Urinary bladder (tissue), 4 donors: Measurements from ENCODE around the gene UGT1A8. TPM values are rescaled to one million over a fixed set of nuclear protein-coding genes. Genes with fewer than 3 reads are reported as not detected.
A peak's percentile ranks its signal among the peaks of the same experiment; 100 is the strongest.

Experiments
- DNase-seq: peaks from one replicate; pipeline ENCODE4 v3.0.0-alpha.2; 2015; ENCODE audit errors: extremely low spot score
- H3K27ac ChIP-seq: one replicate; pipeline ENCODE4 v1.5.1; 2013; ENCODE audit warnings: low read depth, mild to moderate bottlenecking, moderate library complexity
- H3K36me3 ChIP-seq: one replicate; pipeline ENCODE4 v1.6.1; 2013; ENCODE audit warnings: mild to moderate bottlenecking, moderate library complexity; ENCODE audit not compliant: insufficient read depth
- H3K4me1 ChIP-seq: one replicate; pipeline ENCODE4 v1.6.1; 2013; ENCODE audit warnings: mild to moderate bottlenecking, moderate library complexity; ENCODE audit not compliant: insufficient read depth
- H3K4me3 ChIP-seq: one replicate; pipeline ENCODE4 v1.5.1; 2013; ENCODE audit warnings: low read depth, low read length
- whole genome bisulfite sequencing: extraction: QIAGEN DNeasy Blood & Tissue Kit; methylation state at CpG from one replicate; pipeline ENCODE4 v1.1.7; 2013; 5-methylcytosine and 5-hydroxymethylcytosine counted together
- polyA plus RNA-seq: library from polyadenylated mRNA; stranded (reverse); fragments of 200-250 nt; gene quantifications from one replicate; pipeline ENCODE4 v1.2.3, GENCODE V29; 2013
- total RNA-seq: library from RNA; depleted of rRNA; stranded (reverse); fragments of >200 nt; gene quantifications from one replicate; pipeline ENCODE4 v1.2.3, GENCODE V29; 2014
- donor health status: healthy with polysubstance abuse.
- donor health status: healthy.

The UGT1A8 gene
- total and polyA plus RNA-seq, 2 donors = 0.16 to 0.56 TPM

GRCh38 chr2:233681521-233682099, 64.2 kb downstream of the UGT1A8 start, which contains the start of gene UGT1A7:
TSS of gene UGT1A7 (plus strand) at chr2:233681901. CDS start at chr2:233681938, 37 bp downstream.
- no peaks in the 10 kb centered on the region for H3K4me1 ChIP-seq
- no peak within 1 kb of the TSS for H3K27ac ChIP-seq
- H3K4me3 ChIP-seq = no peak within 1 kb of the TSS
- 79% methylated on average over 5 of the region's 5 CpGs for WGBS
- H3K36me3 ChIP-seq = no peaks in the 10 kb centered on the region
- DNase-seq = no peak

- Histone ChIP-seq H3K4me3 (no peak overlapping the region), H3K36me3 (no peaks in the 10 kb centered on the region), H3K4me1 (no peaks in the 10 kb centered on the region), H3K27ac (no peak overlapping the region)
- DNase-seq = no peak
- 68% methylated on average over 1 of the region's 1 CpG for WGBS
Measured at GRCh38 chr2:233684640-233685039, 67.2 kb downstream of the UGT1A8 start.

GRCh38 chr2:233686928-233687327, 69.5 kb downstream of the UGT1A8 start:
- 81% methylated on average over 5 of the region's 5 CpGs for WGBS
- no peaks in the 10 kb centered on the region for H3K4me1 ChIP-seq
- no peak overlapping the region for H3K27ac ChIP-seq
- H3K4me3 ChIP-seq = no peak overlapping the region
- no peak for DNase-seq
- no peaks in the 10 kb centered on the region for H3K36me3 ChIP-seq

GRCh38 chr2:233688341-233688740, 70.9 kb downstream of the UGT1A8 start:
- Histone ChIP-seq H3K4me1 (no peaks in the 10 kb centered on the region), H3K27ac (no peak overlapping the region), H3K36me3 (no peaks in the 10 kb centered on the region), H3K4me3 (no peak overlapping the region)
- no peak for DNase-seq
- 82% methylated on average over 5 of the region's 5 CpGs for WGBS

- Histone ChIP-seq H3K27ac (no peak overlapping the region), H3K4me3 (no peak overlapping the region), H3K36me3 (no peaks in the 10 kb centered on the region), H3K4me1 (no peaks in the 10 kb centered on the region)
- DNase-seq = no peak
Measured at GRCh38 chr2:233689031-233689430, 71.6 kb downstream of the UGT1A8 start.

- Histone ChIP-seq H3K27ac (no peak overlapping the region), H3K4me1 (no peaks in the 10 kb centered on the region), H3K4me3 (no peak overlapping the region), H3K36me3 (no peaks in the 10 kb centered on the region)
- DNase-seq = no peak
- 6% methylated on average over 3 of the region's 3 CpGs for WGBS
Measured at GRCh38 chr2:233689501-233689900, 72.1 kb downstream of the UGT1A8 start.

GRCh38 chr2:233690444-233690843, 73.0 kb downstream of the UGT1A8 start:
- Histone ChIP-seq H3K4me1 (no peaks in the 10 kb centered on the region), H3K36me3 (no peaks in the 10 kb centered on the region), H3K4me3 (no peak overlapping the region), H3K27ac (no peak overlapping the region)
- WGBS = 62% methylated on average over 4 of the region's 4 CpGs
- no peak for DNase-seq

GRCh38 chr2:233691443-233692433, 74.3 kb downstream of the UGT1A8 start:
- peak; percentile 73 for DNase-seq
- no peaks in the 10 kb centered on the region for H3K4me1 ChIP-seq
- no peaks in the 10 kb centered on the region for H3K36me3 ChIP-seq
- H3K4me3 ChIP-seq = peak overlapping the region; percentile 2
- WGBS = 81% methylated on average over 11 of the region's 11 CpGs
- H3K27ac ChIP-seq = peak overlapping the region; percentile 34

- 83% methylated on average over 4 of the region's 4 CpGs for whole genome bisulfite sequencing
- peak within 1 kb of the TSS; percentile 2 for H3K4me3 ChIP-seq
Measured at GRCh38 chr2:233692648-233693047, 75.2 kb downstream of the UGT1A8 start, which contains the start of gene UGT1A6. TSS of gene UGT1A6 (plus strand) at chr2:233692890. CDS start at chr2:233693005, 115 bp downstream.

GRCh38 chr2:233693963-233694362, 76.5 kb downstream of the UGT1A8 start:
- 77% methylated on average over 6 of the region's 6 CpGs for WGBS
- peaks cover 1% of the 10 kb centered on the region for H3K4me1 ChIP-seq
- H3K4me3 ChIP-seq = no peak overlapping the region
- DNase-seq = no peak
- H3K36me3 ChIP-seq = no peaks in the 10 kb centered on the region
- H3K27ac ChIP-seq = no peak overlapping the region

More at GRCh38 chr2:233692648-233693047, 75.2 kb downstream of the UGT1A8 start, which contains the start of gene UGT1A6:
- Histone ChIP-seq H3K36me3 (no peaks in the 10 kb centered on the region), H3K27ac (peak within 1 kb of the TSS; percentile 34), H3K4me1 (no peaks in the 10 kb centered on the region)
- DNase-seq = no peak

GRCh38 chr2:233698740-233699139, 81.3 kb downstream of the UGT1A8 start:
- Histone ChIP-seq H3K27ac (no peak overlapping the region), H3K4me3 (no peak overlapping the region), H3K4me1 (peaks cover 1% of the 10 kb centered on the region), H3K36me3 (no peaks in the 10 kb centered on the region)
- WGBS = 87% methylated on average over 4 of the region's 4 CpGs
- no peak for DNase-seq

- H3K27ac ChIP-seq = no peak overlapping the region
- no peaks in the 10 kb centered on the region for H3K36me3 ChIP-seq
- no peak overlapping the region for H3K4me3 ChIP-seq
- H3K4me1 ChIP-seq = peaks cover 1% of the 10 kb centered on the region
- 84% methylated on average over 8 of the region's 8 CpGs for WGBS
- DNase-seq = no peak
Measured at GRCh38 chr2:233699424-233700027, 82.1 kb downstream of the UGT1A8 start.

GRCh38 chr2:233700028-233700635, 82.7 kb downstream of the UGT1A8 start:
- Histone ChIP-seq H3K36me3 (no peaks in the 10 kb centered on the region), H3K4me3 (no peak overlapping the region), H3K4me1 (peaks cover 1% of the 10 kb centered on the region), H3K27ac (no peak overlapping the region)
- peak; percentile 75 for DNase-seq
- 15% methylated on average over 1 of the region's 1 CpG for WGBS
